Activated CD4-positive, alpha-beta T cell treated with anti-CD3 and anti-CD28 coated beads for 1 hour (primary cell): Measurements from ENCODE around the gene RHOBTB3.

Source experiments
- DNase-seq: peaks from one replicate; pipeline ENCODE4 v3.0.0-alpha.2; 2020

Gene RHOBTB3

DNA sequence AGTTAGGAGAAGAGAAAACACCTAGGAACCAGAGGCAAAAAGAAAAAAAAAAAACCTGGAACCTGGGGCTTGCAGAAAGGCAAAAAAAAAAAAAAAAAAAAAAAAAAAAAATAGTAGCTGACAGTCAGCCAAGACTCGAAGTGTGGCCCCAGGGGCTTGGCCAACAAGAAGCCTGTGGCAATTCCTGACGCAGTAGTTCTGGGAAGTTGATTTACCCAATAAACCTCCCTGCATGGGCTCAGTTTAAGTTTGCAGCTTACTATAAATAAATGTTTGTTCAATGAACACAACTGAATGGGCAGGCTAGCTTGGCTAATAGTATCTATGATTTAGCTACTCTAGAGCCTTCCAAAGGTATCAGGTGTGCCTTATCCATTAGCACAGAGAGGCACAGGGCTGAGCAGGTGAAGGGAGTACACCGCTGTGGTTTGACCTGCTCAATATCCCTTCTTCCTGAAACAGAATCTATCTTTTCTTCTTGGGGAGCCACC is 112.6 kb downstream of the RHOBTB3 start:
- no peak for DNase-seq

DNA sequence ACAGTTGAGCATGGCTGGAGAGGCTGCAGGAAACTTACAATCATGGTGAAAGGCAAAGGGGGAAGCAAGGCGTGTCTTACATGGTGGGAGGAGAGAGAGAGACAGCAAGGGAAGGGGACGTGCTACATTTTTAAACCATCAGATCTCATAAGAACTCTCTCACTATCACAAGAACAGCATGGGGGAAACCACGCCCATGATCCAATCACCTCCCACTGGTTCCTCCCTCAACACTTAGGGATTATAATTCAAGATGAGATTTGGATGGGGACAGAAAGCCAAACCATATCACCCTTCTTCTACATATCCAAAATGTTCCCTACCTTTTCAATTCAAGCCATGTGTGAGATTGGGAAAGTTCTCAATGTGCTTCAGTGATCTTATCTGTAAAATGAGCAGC is 114.3 kb downstream of the RHOBTB3 start:
- DNase-seq: no peak
